IMR-90 (cell line): ENCODE results near the gene FNDC3B.

Experiments
- BHLHE40 ChIP-seq: fragments of 150-350 bp; IDR thresholded peaks from 2 replicates; pipeline ENCODE4 v1.6.1; 2016; ENCODE audit warnings: mild to moderate bottlenecking, low read depth, low read length
- CEBPB ChIP-seq: IDR thresholded peaks from 2 replicates; pipeline ENCODE4 v1.6.1; 2012; ENCODE audit warnings: low read depth, low read length, improper control_type of control experiment
- CHD1 ChIP-seq: IDR thresholded peaks from 2 replicates; pipeline ENCODE4 v1.6.1; 2012; ENCODE audit warnings: low read depth, low read length, improper control_type of control experiment
- CTCF ChIP-seq: conservative IDR thresholded peaks from 2 replicates; pipeline ENCODE4 v1.5.1; 2012; ENCODE audit warnings: mild to moderate bottlenecking, low read depth, low read length, improper control_type of control experiment
- FOS ChIP-seq: fragments of 150-350 bp; IDR thresholded peaks from 2 replicates; pipeline ENCODE4 v1.6.1; 2016; ENCODE audit warnings: low read depth, low read length
- MAFK ChIP-seq: IDR thresholded peaks from 2 replicates; pipeline ENCODE4 v1.6.1; 2012; ENCODE audit warnings: low read depth, low read length, improper control_type of control experiment
- MXI1 ChIP-seq: IDR thresholded peaks from 2 replicates; pipeline ENCODE4 v1.6.1; 2012; ENCODE audit warnings: low read depth, mild to moderate bottlenecking, low read length, moderate library complexity, borderline replicate concordance
- NFE2L2 ChIP-seq: fragments of 150-350 bp; IDR thresholded peaks from 2 replicates; pipeline ENCODE4 v1.6.1; 2016; ENCODE audit warnings: low read depth, mild to moderate bottlenecking, low read length
- POLR2A ChIP-seq: IDR thresholded peaks from 2 replicates; pipeline ENCODE4 v1.6.1; 2012; ENCODE audit warnings: mild to moderate bottlenecking, low read depth, low read length
- RAD21 ChIP-seq: IDR thresholded peaks from 2 replicates; pipeline ENCODE4 v1.6.1; 2012; ENCODE audit warnings: low read length, improper control_type of control experiment
- RFX5 ChIP-seq: IDR thresholded peaks from 2 replicates; pipeline ENCODE4 v1.8.0; 2012; ENCODE audit warnings: low read depth, mild to moderate bottlenecking, low read length, moderate library complexity
- SMC3 ChIP-seq: fragments of 150-350 bp; IDR thresholded peaks from 2 replicates; pipeline ENCODE4 v1.6.1; 2016; ENCODE audit warnings: low read depth, mild to moderate bottlenecking, antibody characterized with exemption, low read length, moderate library complexity
- USF2 ChIP-seq: fragments of 150-350 bp; IDR thresholded peaks from 2 replicates; pipeline ENCODE4 v1.6.1; 2017; ENCODE audit warnings: mild to moderate bottlenecking, antibody characterized with exemption, low read length, low read depth

GRCh38 chr3:172216267-172216666, 176.9 kb downstream of the FNDC3B start:
- TF ChIP-seq CTCF (no peak), POLR2A (no peak), SMC3 (no peak), CEBPB (no peak), RAD21 (no peak), CHD1 (no peak), BHLHE40 (no peak), MAFK (no peak), FOS (no peak), RFX5 (no peak), USF2 (no peak), NFE2L2 (no peak), MXI1 (no peak)
